Measurements from ENCODE around the gene ZNF454.

The ZNF454 gene

GRCh38 chr5:178991190-178992145 lies 50.5 kb downstream of the ZNF454 start:
- H2AFZ ChIP-seq (ENCODE audit: low read length): no peak overlapping the region
- no peak overlapping the region for H3K9ac ChIP-seq (ENCODE audit: low read depth, low read length, poor library complexity, severe bottlenecking)
- H3K4me1 ChIP-seq (ENCODE audit: insufficient read depth, low read length, poor library complexity, severe bottlenecking): no peaks in the 10 kb centered on the region
- H3K36me3 ChIP-seq (ENCODE audit: insufficient read depth, low read length): no peaks in the 10 kb centered on the region
- no peaks in the 10 kb centered on the region for H3K9me2 ChIP-seq (replicated peaks; ENCODE audit: low read depth, low read length)
- no peak overlapping the region for H3K4me2 ChIP-seq (ENCODE audit: low read depth, low read length, poor library complexity, severe bottlenecking)
- no peaks in the 10 kb centered on the region for H3K79me2 ChIP-seq (ENCODE audit: insufficient read depth, low read length)
- TF ChIP-seq CTCF (conservative IDR thresholded peaks at IDR 0.05; ENCODE audit: low read length) (no peak), EZH2phosphoT487 (IDR thresholded peaks at IDR 0.05; ENCODE audit: borderline replicate concordance) (no peak)
- no peaks in the 10 kb centered on the region for H3F3A ChIP-seq (ENCODE audit: low read depth)
- no peaks in the 10 kb centered on the region for H3K27me3 ChIP-seq (ENCODE audit: insufficient read depth, low read length, poor library complexity, severe bottlenecking)
- H4K20me1 ChIP-seq (ENCODE audit: insufficient read depth, low read length, poor library complexity, severe bottlenecking): no peaks in the 10 kb centered on the region
- H3K9me3 ChIP-seq (ENCODE audit: insufficient read depth, low read depth, low read length): no peaks in the 10 kb centered on the region
- no peak overlapping the region for H3K4me3 ChIP-seq (ENCODE audit: low read length, poor library complexity, severe bottlenecking)

GRCh38 chr5:178992291-178992895 lies 51.4 kb downstream of the ZNF454 start:
- Histone ChIP-seq H3K9ac (ENCODE audit: low read depth, low read length, poor library complexity, severe bottlenecking) (no peak overlapping the region), H3K9me2 (replicated peaks; ENCODE audit: low read depth, low read length) (no peaks in the 10 kb centered on the region), H3K4me2 (ENCODE audit: low read depth, low read length, poor library complexity, severe bottlenecking) (no peak overlapping the region), H3K79me2 (ENCODE audit: insufficient read depth, low read length) (no peaks in the 10 kb centered on the region), H3F3A (ENCODE audit: low read depth) (no peaks in the 10 kb centered on the region), H3K27me3 (ENCODE audit: insufficient read depth, low read length, poor library complexity, severe bottlenecking) (no peaks in the 10 kb centered on the region), H2AFZ (ENCODE audit: low read length) (no peak overlapping the region), H3K4me3 (ENCODE audit: low read length, poor library complexity, severe bottlenecking) (no peak overlapping the region), H3K9me3 (ENCODE audit: insufficient read depth, low read depth, low read length) (no peaks in the 10 kb centered on the region), H3K4me1 (ENCODE audit: insufficient read depth, low read length, poor library complexity, severe bottlenecking) (no peaks in the 10 kb centered on the region), H3K36me3 (ENCODE audit: insufficient read depth, low read length) (no peaks in the 10 kb centered on the region), H4K20me1 (ENCODE audit: insufficient read depth, low read length, poor library complexity, severe bottlenecking) (no peaks in the 10 kb centered on the region)
- no peak for TF ChIP-seq CTCF (conservative IDR thresholded peaks at IDR 0.05; ENCODE audit: low read length)

GRCh38 chr5:178993236-178993765 lies 52.3 kb downstream of the ZNF454 start:
- no peaks in the 10 kb centered on the region for H3K27me3 ChIP-seq (ENCODE audit: insufficient read depth, low read length, poor library complexity, severe bottlenecking)
- no peak overlapping the region for H3K4me3 ChIP-seq (ENCODE audit: low read length, poor library complexity, severe bottlenecking)
- H4K20me1 ChIP-seq (ENCODE audit: insufficient read depth, low read length, poor library complexity, severe bottlenecking): no peaks in the 10 kb centered on the region
- H3K4me1 ChIP-seq (ENCODE audit: insufficient read depth, low read length, poor library complexity, severe bottlenecking): no peaks in the 10 kb centered on the region
- H3K9me3 ChIP-seq (ENCODE audit: insufficient read depth, low read depth, low read length): no peaks in the 10 kb centered on the region
- no peak overlapping the region for H3K4me2 ChIP-seq (ENCODE audit: low read depth, low read length, poor library complexity, severe bottlenecking)
- H3K36me3 ChIP-seq (ENCODE audit: insufficient read depth, low read length): no peaks in the 10 kb centered on the region
- no peaks in the 10 kb centered on the region for H3K79me2 ChIP-seq (ENCODE audit: insufficient read depth, low read length)
- TF ChIP-seq CTCF (conservative IDR thresholded peaks at IDR 0.05; ENCODE audit: low read length) (no peak), EZH2phosphoT487 (IDR thresholded peaks at IDR 0.05; ENCODE audit: borderline replicate concordance) (no peak)
- H3F3A ChIP-seq (ENCODE audit: low read depth): no peaks in the 10 kb centered on the region
- no peaks in the 10 kb centered on the region for H3K9me2 ChIP-seq (replicated peaks; ENCODE audit: low read depth, low read length)
- H3K9ac ChIP-seq (ENCODE audit: low read depth, low read length, poor library complexity, severe bottlenecking): no peak overlapping the region
- H2AFZ ChIP-seq (ENCODE audit: low read length): no peak overlapping the region

Measured in Loucy (cell line).